ENCODE data around the gene STX1A. TPM values are rescaled to one million over a fixed set of nuclear protein-coding genes. Genes with fewer than 3 reads are reported as not detected.

STX1A gene
- polyA plus RNA-seq, 2 of the 4 experiments (the other 2 are of a cell fraction), result 49.2 to 81.7 TPM

GRCh38 chr7:73739387-73739767 lies 19.9 kb upstream of the STX1A start:
- peak overlapping the region; percentile 77 for H3K4me2 ChIP-seq
- CTCF ChIA-PET, result interaction anchor here (0.6 to 12.2 kb wide), 6 partner anchors 33 to 244 kb away, joined by 3 to 273 read pairs (median 4); no protein-coding TSS in a partner anchor

GRCh38 chr7:73738612-73739386 lies 19.3 kb upstream of the STX1A start, which contains the start of gene ABHD11:
Gene ABHD11, minus strand, starts transcription at chr7:73738802. Its CDS starts 32 bp downstream, at chr7:73738770.
- Histone ChIP-seq H3K4me2 (peak within 1 kb of the TSS; percentile 87), H3K4me3 (peak within 1 kb of the TSS; percentile 78), H3K27ac (peak within 1 kb of the TSS; percentile 88 to 96), H3K9me3 (no peaks in the 10 kb centered on the region), H3K4me1 (peaks cover 24% of the 10 kb centered on the region)
- 2% methylated on average over 35 of the region's 84 CpGs for WGBS (ENCODE audit: missing lambda C conversion rate)
- FAIRE-seq (no peak), DNase-seq (ENCODE audit: low read depth in 1 of 2, low spot score in 1 of 2) (peak; percentile 89 to 98), ATAC-seq (peak; percentile 64 to 78)
- POLR2A ChIA-PET, result interaction anchor here (0.6 to 2.5 kb wide), 15 partner anchors 16 to 290 kb away, joined by 3 to 16 read pairs (median 3); partner anchors contain the start of genes METTL27, MLXIPL and TBL2
- CTCF ChIA-PET, result interaction anchor here (0.6 to 12.2 kb wide), 7 partner anchors 13 to 287 kb away, joined by 3 to 273 read pairs (median 4); no protein-coding TSS in a partner anchor
- TF ChIP-seq SREBF2 (IDR thresholded peaks at IDR 0.05) (no peak), NPAS2 (CRISPR knock-in tag; IDR thresholded peaks at IDR 0.05; ENCODE audit: borderline replicate concordance) (no peak), NR3C1 (IDR thresholded peaks at IDR 0.05) (no peak), CEBPB (IDR thresholded peaks at IDR 0.05) (peak; percentile 54 to 88; a peak in 3 of 4 replicates), ZC3H11A (IDR thresholded peaks at IDR 0.05) (no peak), KDM5A (IDR thresholded peaks at IDR 0.05) (no peak), FOSB (CRISPR knock-in tag; IDR thresholded peaks at IDR 0.05) (no peak), PBX3 (IDR thresholded peaks at IDR 0.05) (no peak), KDM1A (IDR thresholded peaks at IDR 0.05; ENCODE audit: low read depth) (no peak), TFCP2L1 (CRISPR knock-in tag; IDR thresholded peaks at IDR 0.05) (no peak), RCOR1 (IDR thresholded peaks at IDR 0.05; ENCODE audit: low read depth, low read length) (no peak), HOXA7 (CRISPR knock-in tag; IDR thresholded peaks at IDR 0.05) (no peak), HES2 (IDR thresholded peaks at IDR 0.05) (no peak), CBX8 (IDR thresholded peaks at IDR 0.05) (no peak), HOXB13 (CRISPR knock-in tag; IDR thresholded peaks at IDR 0.05; ENCODE audit: low read depth) (no peak), NFE2L2 (conservative IDR thresholded peaks at IDR 0.05; ENCODE audit: low read length) (no peak), HDAC2 (IDR thresholded peaks at IDR 0.05) (no peak), BHLHE40 (IDR thresholded peaks at IDR 0.05; ENCODE audit: low read depth, low read length) (no peak), CTCF (IDR thresholded peaks at IDR 0.05) (no peak), HOXB5 (CRISPR knock-in tag; IDR thresholded peaks at IDR 0.05) (0 out of 2 replicates have a peak, but pooled peaks have one; percentile 29), FOXS1 (CRISPR knock-in tag; IDR thresholded peaks at IDR 0.05) (no peak), SMC3 (IDR thresholded peaks at IDR 0.05) (peak; percentile 12; the same call in 1 of the 3 replicates), CHD2 (IDR thresholded peaks at IDR 0.05; ENCODE audit: low read length, partially characterized antibody) (peak; percentile 81), BCL3 (IDR thresholded peaks at IDR 0.05) (peak; percentile 42; the same call in 1 of the 3 replicates), CBX2 (IDR thresholded peaks at IDR 0.05; ENCODE audit: borderline replicate concordance, low read depth) (no peak), MAFK (IDR thresholded peaks at IDR 0.05; ENCODE audit: partially characterized antibody) (no peak), RARB (CRISPR knock-in tag; IDR thresholded peaks at IDR 0.05) (no peak), POLR2A (IDR thresholded peaks at IDR 0.05; ENCODE audit: low read length) (peak; percentile 78), USF2 (IDR thresholded peaks at IDR 0.05) (no peak), ZSCAN20 (CRISPR knock-in tag; IDR thresholded peaks at IDR 0.05) (no peak)

More at GRCh38 chr7:73739387-73739767, 19.9 kb upstream of the STX1A start:
- DNase-seq (ENCODE audit: low read depth in 1 of 2, low spot score in 1 of 2), result no peak
- TF ChIP-seq ZC3H11A (IDR thresholded peaks at IDR 0.05) (no peak), MYC (IDR thresholded peaks at IDR 0.05; ENCODE audit: borderline replicate concordance, low read length) (no peak), KDM5A (IDR thresholded peaks at IDR 0.05) (no peak), GATA3 (IDR thresholded peaks at IDR 0.05; ENCODE audit: borderline replicate concordance) (no peak), RCOR1 (IDR thresholded peaks at IDR 0.05; ENCODE audit: low read depth, low read length) (no peak)
- Histone ChIP-seq H3K4me3 (peak overlapping the region; percentile 78), H3K4me1 (peaks cover 24% of the 10 kb centered on the region), H3K27ac (peak overlapping the region; percentile 88 to 96), H3K9me3 (no peaks in the 10 kb centered on the region)
- POLR2A ChIA-PET, result interaction anchor here (1.0 to 2.5 kb wide), 7 partner anchors 18 to 117 kb away, joined by 3 to 16 read pairs (median 6); partner anchors contain the start of genes METTL27 and MLXIPL
- 0 out of 6 replicates have a peak, but pooled peaks of 1 of the 2 experiments have one; percentile 1 for ATAC-seq
- no peak for FAIRE-seq
- WGBS (ENCODE audit: missing lambda C conversion rate), result 63% methylated on average over 13 of the region's 13 CpGs

Data from A549 (cell line).